ENCODE data around the gene ACVR1B.

DNA sequence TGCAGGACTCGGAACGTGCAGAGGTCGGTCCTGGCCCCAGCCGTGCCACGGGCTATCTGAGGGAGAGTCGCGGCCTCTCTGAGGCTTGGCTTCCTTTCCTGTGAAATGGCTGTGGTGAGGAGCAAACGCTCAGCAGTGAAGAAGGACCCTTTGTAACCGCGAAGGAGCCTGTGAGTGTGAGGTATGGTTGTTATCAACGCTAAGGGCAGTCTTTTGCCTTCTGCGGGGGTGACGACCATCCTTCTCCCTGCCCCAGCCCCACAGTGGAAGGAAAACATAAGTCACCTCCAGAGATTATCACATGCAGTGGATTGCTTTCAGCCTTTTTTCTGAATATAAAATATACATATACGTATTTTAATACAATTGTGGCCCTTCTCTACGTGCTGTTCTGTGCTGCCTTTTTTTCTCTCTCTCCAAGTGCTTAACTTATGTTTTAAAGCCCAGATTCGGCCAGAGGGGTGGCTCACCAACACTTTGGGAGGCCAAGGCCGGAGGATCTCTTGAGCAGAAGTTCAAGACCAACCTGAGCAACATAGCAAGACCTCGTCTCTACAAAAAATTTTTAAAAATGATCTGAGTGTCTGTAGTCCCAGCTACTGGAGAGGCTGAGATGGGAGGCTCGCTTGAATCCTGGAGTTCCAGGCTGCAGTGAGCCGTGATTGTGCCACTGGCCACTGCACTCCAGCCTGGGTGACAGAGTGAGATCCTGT lies 72.6 kb downstream of the ACVR1B start:
- TF ChIP-seq RXRA (IDR thresholded peaks at IDR 0.05) (no peak), YY1 (IDR thresholded peaks at IDR 0.05) (no peak), EGR1 (IDR thresholded peaks at IDR 0.05; ENCODE audit: low read depth in 2 of 2) (no peak), ATF3 (IDR thresholded peaks at IDR 0.05) (no peak)
- TF ChIP-seq, protein P1, sequence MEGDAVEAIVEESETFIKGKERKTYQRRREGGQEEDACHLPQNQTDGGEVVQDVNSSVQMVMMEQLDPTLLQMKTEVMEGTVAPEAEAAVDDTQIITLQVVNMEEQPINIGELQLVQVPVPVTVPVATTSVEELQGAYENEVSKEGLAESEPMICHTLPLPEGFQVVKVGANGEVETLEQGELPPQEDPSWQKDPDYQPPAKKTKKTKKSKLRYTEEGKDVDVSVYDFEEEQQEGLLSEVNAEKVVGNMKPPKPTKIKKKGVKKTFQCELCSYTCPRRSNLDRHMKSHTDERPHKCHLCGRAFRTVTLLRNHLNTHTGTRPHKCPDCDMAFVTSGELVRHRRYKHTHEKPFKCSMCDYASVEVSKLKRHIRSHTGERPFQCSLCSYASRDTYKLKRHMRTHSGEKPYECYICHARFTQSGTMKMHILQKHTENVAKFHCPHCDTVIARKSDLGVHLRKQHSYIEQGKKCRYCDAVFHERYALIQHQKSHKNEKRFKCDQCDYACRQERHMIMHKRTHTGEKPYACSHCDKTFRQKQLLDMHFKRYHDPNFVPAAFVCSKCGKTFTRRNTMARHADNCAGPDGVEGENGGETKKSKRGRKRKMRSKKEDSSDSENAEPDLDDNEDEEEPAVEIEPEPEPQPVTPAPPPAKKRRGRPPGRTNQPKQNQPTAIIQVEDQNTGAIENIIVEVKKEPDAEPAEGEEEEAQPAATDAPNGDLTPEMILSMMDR (IDR thresholded peaks at IDR 0.05; ENCODE audit: low read depth, low read length, missing input control), result no peak
- TF ChIP-seq, protein P2, sequence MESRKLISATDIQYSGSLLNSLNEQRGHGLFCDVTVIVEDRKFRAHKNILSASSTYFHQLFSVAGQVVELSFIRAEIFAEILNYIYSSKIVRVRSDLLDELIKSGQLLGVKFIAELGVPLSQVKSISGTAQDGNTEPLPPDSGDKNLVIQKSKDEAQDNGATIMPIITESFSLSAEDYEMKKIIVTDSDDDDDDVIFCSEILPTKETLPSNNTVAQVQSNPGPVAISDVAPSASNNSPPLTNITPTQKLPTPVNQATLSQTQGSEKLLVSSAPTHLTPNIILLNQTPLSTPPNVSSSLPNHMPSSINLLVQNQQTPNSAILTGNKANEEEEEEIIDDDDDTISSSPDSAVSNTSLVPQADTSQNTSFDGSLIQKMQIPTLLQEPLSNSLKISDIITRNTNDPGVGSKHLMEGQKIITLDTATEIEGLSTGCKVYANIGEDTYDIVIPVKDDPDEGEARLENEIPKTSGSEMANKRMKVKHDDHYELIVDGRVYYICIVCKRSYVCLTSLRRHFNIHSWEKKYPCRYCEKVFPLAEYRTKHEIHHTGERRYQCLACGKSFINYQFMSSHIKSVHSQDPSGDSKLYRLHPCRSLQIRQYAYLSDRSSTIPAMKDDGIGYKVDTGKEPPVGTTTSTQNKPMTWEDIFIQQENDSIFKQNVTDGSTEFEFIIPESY (IDR thresholded peaks at IDR 0.05), result no peak
- TF ChIP-seq, protein P3, sequence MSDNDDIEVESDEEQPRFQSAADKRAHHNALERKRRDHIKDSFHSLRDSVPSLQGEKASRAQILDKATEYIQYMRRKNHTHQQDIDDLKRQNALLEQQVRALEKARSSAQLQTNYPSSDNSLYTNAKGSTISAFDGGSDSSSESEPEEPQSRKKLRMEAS (IDR thresholded peaks at IDR 0.05), result no peak

All from liver (tissue), 3 donors.